Colonic mucosa (tissue), 4 donors: ENCODE measurements around the gene SEC16B. TPM values are rescaled to one million over a fixed set of nuclear protein-coding genes. Genes with fewer than 3 reads are reported as not detected.

Experiments used
- DNase-seq: peaks from one replicate; pipeline ENCODE4 v3.0.0-alpha.2; 2020
- H3K27ac ChIP-seq: fragments of 200-600 bp; one replicate; pipeline ENCODE4 v1.8.0; 2021
- H3K27me3 ChIP-seq: fragments of 200-600 bp; one replicate; pipeline ENCODE4 v1.8.0; 2021
- H3K36me3 ChIP-seq: fragments of 200-600 bp; one replicate; pipeline ENCODE4 v1.8.0; 2021
- H3K4me1 ChIP-seq: fragments of 200-600 bp; one replicate; pipeline ENCODE4 v1.8.0; 2021; ENCODE audit warnings: mild to moderate bottlenecking
- H3K4me3 ChIP-seq: fragments of 200-600 bp; one replicate; pipeline ENCODE4 v1.8.0; 2021
- H3K9ac ChIP-seq, 2 donors: one replicate each; pipeline ENCODE4 v1.7.0; 2013; ENCODE audit warnings: control low read depth in 2 of 2, low read depth in 2 of 2, low read length in 2 of 2
- H3K9me3 ChIP-seq: fragments of 200-600 bp; one replicate; pipeline ENCODE4 v1.8.0; 2021
- CTCF ChIP-seq: fragments of 200-600 bp; IDR thresholded peaks from one replicate; pipeline ENCODE4 v1.8.0; 2022; ENCODE audit warnings: antibody characterized with exemption, mild to moderate bottlenecking
- intact Hi-C: fragments of 100-400 bp; cut with DNase I; formaldehyde crosslinking; loops from one replicate; pipeline ENCODE4 v1.14.1; 2022
- total RNA-seq, 2 donors: library from RNA; stranded (reverse); fragmentation: NEBNext Ultra II Directional in 1 of 2; extraction: Animal tissue kit (Norgen Biotek cat#: 25700) in 1 of 2; gene quantifications; one replicate each; pipeline ENCODE4 v1.2.1, GENCODE V29; 2021
- donor health status: healthy.
- donor health status: DM: no; HTN: no; CAD: no.
- donor health status: DM: no; HTN: no; CAD: no.

Gene SEC16B
- total RNA-seq, 2 donors from 2014 or later = 2.8 to 5.2 TPM

GRCh38 chr1:177941976-177942375 lies 27.9 kb downstream of the SEC16B start:
- Histone ChIP-seq H3K9ac (no peak overlapping the region), H3K27ac (no peak overlapping the region), H3K9me3 (no peaks in the 10 kb centered on the region), H3K36me3 (no peaks in the 10 kb centered on the region), H3K27me3 (no peaks in the 10 kb centered on the region), H3K4me1 (no peaks in the 10 kb centered on the region), H3K4me3 (no peak overlapping the region)
- intact Hi-C loops = loop anchor here (10.0 kb wide), 1 partner anchor 687 kb away; no protein-coding TSS in a partner anchor
- no peak for TF ChIP-seq CTCF
- DNase-seq = no peak

GRCh38 chr1:177940682-177941081 lies 29.2 kb downstream of the SEC16B start:
- Histone ChIP-seq H3K4me3 (no peak overlapping the region), H3K36me3 (no peaks in the 10 kb centered on the region), H3K27ac (no peak overlapping the region), H3K27me3 (no peaks in the 10 kb centered on the region), H3K4me1 (no peaks in the 10 kb centered on the region), H3K9ac (no peak overlapping the region), H3K9me3 (no peaks in the 10 kb centered on the region)
- no peak for DNase-seq
- intact Hi-C loops = loop anchor here (10.0 kb wide), 1 partner anchor 686 kb away; no protein-coding TSS in a partner anchor
- TF ChIP-seq CTCF = no peak

GRCh38 chr1:177937931-177938330 lies 31.9 kb downstream of the SEC16B start:
- intact Hi-C loops = no loop called here
- Histone ChIP-seq H3K4me3 (no peak overlapping the region), H3K9me3 (no peaks in the 10 kb centered on the region), H3K27me3 (no peaks in the 10 kb centered on the region), H3K4me1 (no peaks in the 10 kb centered on the region), H3K9ac (no peak overlapping the region), H3K27ac (no peak overlapping the region), H3K36me3 (no peaks in the 10 kb centered on the region)
- no peak for DNase-seq
- no peak for TF ChIP-seq CTCF

- intact Hi-C loops = no loop called here
Measured at GRCh38 chr1:177937174-177937770, 32.6 kb downstream of the SEC16B start.

GRCh38 chr1:177935638-177936415 lies 34.0 kb downstream of the SEC16B start:
- Histone ChIP-seq H3K9ac (no peak overlapping the region), H3K27me3 (no peaks in the 10 kb centered on the region), H3K9me3 (no peaks in the 10 kb centered on the region), H3K4me1 (no peaks in the 10 kb centered on the region), H3K36me3 (no peaks in the 10 kb centered on the region), H3K4me3 (no peak overlapping the region), H3K27ac (no peak overlapping the region)
- intact Hi-C loops = no loop called here
- TF ChIP-seq CTCF = no peak
- no peak for DNase-seq

More at GRCh38 chr1:177937174-177937770, 32.6 kb downstream of the SEC16B start:
- no peak overlapping the region for H3K9ac ChIP-seq
- DNase-seq = no peak
- no peak overlapping the region for H3K4me3 ChIP-seq
- H3K9me3 ChIP-seq = no peaks in the 10 kb centered on the region
- no peaks in the 10 kb centered on the region for H3K27me3 ChIP-seq
- H3K36me3 ChIP-seq = no peaks in the 10 kb centered on the region
- no peak for TF ChIP-seq CTCF
- no peak overlapping the region for H3K27ac ChIP-seq
- H3K4me1 ChIP-seq = no peaks in the 10 kb centered on the region
